Body of pancreas (tissue), 4 donors: Measurements from ENCODE around the gene ATP5PD.

ENCODE experiments used
- POLR2A ChIP-seq, 3 donors: fragments of 450-650 bp; IDR thresholded peaks; one replicate each; pipeline ENCODE4 v1.6.1; 2016; ENCODE audit warnings: antibody characterized with exemption in 3 of 3, mild to moderate bottlenecking in 2 of 3
- TF ChIP-seq, protein P1 (sequence below), 7 experiments: fragments of 450-650 bp in 4 of 7; fragments of 200-600 bp in 3 of 7; sonication (generic) in 3 of 7; IDR thresholded peaks; one replicate each; pipeline ENCODE4 v1.5.1; 2016 to 2019; ENCODE audit warnings: antibody characterized with exemption in 7 of 7

DNA sequence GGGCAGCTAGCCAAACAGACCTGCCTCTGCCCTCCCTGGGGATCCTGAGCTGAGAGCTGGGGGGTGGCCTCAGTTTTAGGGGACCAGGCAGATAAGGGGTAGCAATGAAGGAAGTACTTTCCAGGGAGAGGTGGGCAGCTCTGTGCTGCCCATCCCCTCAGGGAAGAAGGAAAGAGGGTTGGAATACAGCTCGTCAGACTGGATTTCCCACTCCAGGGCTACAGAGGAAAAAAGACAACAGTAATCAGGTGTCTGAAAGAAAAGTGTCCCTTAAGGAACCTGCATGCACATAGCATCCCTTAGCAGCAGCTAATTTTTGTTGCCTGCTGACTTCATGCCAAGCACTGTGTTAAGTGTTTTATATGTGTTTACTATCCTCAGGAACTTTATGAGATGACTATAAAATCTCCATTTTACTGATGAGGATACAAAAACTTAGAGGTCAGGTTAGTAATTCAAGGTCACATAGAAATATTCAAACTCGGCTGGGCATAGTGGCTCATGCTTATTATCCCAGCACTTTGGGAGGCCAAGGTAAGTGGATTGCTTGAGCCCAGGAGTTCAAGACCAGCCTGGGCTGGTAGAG is 37.5 kb downstream of the ATP5PD start:
- TF ChIP-seq, protein P1, sequence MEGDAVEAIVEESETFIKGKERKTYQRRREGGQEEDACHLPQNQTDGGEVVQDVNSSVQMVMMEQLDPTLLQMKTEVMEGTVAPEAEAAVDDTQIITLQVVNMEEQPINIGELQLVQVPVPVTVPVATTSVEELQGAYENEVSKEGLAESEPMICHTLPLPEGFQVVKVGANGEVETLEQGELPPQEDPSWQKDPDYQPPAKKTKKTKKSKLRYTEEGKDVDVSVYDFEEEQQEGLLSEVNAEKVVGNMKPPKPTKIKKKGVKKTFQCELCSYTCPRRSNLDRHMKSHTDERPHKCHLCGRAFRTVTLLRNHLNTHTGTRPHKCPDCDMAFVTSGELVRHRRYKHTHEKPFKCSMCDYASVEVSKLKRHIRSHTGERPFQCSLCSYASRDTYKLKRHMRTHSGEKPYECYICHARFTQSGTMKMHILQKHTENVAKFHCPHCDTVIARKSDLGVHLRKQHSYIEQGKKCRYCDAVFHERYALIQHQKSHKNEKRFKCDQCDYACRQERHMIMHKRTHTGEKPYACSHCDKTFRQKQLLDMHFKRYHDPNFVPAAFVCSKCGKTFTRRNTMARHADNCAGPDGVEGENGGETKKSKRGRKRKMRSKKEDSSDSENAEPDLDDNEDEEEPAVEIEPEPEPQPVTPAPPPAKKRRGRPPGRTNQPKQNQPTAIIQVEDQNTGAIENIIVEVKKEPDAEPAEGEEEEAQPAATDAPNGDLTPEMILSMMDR (IDR thresholded peaks at IDR 0.05), result no peak
- TF ChIP-seq POLR2A (IDR thresholded peaks at IDR 0.05), result no peak
